HG03025 (cell line): ENCODE results near the gene EFCAB11.

Experiments
- ATAC-seq: cut with Tn5 transposase; IDR thresholded peaks from one replicate; pipeline ENCODE4 v1.9.1; 2021; ENCODE audit warnings: mild to moderate bottlenecking, moderate library complexity; ENCODE audit not compliant: unreplicated experiment, low FRiP score

The EFCAB11 gene

GRCh38 chr14:89954070-89955021 lies at the start of gene EFCAB11:
Gene EFCAB11 (minus strand): TSS chr14:89954730. CDS start chr14:89954660, 70 bp downstream.
- peak; percentile 83 for ATAC-seq

- no peak for ATAC-seq
Observed at GRCh38 chr14:90003526-90004307, 49.2 kb upstream of the EFCAB11 start.

- no peak for ATAC-seq
Observed at GRCh38 chr14:90000935-90001334, 46.4 kb upstream of the EFCAB11 start.

DNA sequence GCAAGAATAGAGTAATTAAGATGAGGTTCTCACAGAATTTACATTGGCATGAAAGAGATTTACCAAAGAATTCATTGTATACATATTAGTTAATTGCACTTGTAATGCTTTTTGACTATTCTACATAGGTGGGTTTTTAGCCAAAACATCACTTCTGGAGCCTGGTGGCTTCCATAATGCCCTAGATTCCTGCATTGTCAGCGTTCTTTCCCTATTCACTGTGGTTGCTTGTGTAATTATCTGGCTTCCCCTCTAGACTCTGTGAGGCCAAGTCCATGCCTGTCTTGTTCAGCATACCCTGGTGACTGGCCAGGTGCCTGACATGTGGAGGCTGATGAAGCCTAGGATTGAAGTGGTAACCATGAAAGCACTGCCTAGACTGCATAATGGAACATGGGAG lies 42.4 kb upstream of the EFCAB11 start:
- no peak for ATAC-seq

DNA sequence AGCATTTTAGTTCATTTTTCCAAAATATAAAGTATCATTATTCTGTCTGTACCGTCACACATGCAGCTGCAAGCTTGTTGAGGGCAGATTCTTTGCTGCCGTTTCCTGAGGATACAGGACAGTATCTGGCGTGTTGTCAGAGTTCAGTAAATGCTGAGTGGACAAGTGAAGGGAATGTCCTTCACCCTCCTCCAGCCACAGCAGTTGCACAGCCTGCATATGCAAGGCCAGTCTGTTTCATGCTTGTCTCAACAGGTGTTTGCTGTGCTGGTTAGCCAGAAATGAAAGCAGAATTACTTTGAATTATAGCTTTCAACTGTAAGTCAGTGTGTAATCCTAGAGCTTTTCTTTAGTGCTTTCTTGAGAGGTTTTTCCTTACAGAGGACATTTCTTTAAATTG lies 37.7 kb upstream of the EFCAB11 start:
- no peak for ATAC-seq

GRCh38 chr14:89990623-89991275 lies 36.2 kb upstream of the EFCAB11 start:
- ATAC-seq = no peak

- ATAC-seq = no peak
Observed at GRCh38 chr14:89990218-89990617, 35.7 kb upstream of the EFCAB11 start.

GRCh38 chr14:89988787-89989186 lies 34.3 kb upstream of the EFCAB11 start:
- no peak for ATAC-seq

DNA sequence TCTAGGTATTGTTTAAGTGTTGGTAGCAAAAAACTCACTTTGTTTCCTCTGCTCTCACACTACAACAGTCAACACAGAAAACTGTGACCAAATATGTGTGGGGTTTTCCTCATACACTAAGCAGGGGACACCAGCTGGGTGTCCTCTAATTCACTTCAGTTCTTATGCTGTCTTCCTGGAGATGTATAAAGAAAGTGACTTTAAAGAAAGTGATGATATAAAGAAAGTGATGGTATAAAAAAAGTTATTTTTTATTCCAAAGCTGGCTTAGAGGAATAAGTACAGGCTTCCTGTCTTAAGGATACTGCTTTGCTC lies 32.6 kb upstream of the EFCAB11 start:
- ATAC-seq = no peak

DNA sequence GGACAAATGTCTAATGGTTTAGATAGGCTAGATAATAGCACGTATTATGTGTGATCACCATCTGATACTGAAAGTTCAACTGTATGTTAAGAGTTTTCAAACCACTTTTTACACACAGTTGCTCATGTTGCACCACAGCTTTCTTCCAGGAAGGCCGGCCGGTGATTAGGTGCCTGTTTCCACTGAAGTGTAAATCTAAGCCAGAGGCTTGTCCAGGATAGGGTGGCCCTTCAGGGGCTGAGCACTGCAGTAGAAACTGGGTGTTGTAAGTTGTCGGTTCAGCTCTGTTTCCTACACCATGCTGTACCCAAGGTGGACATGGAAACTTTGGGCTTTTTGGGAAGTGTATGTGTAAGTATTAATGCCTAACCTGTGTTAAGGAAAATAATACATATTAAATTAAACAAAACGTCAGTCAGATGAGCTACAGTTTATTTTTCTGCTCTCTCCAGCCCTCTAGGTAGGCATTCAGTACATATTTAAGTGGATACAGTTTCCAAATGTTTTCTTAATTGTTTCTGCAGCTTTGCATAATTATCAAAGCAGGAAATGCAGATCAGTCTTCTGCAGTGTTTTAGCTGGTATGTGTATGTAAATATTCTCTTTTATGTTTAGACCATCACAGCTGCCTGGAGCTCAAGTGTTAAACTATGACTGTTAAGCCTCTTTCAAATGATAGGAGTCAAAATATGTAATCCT lies 32.1 kb upstream of the EFCAB11 start:
- ATAC-seq = no peak

- peak; percentile 76 for ATAC-seq
Observed at GRCh38 chr14:89983375-89983774, 28.8 kb upstream of the EFCAB11 start.

- no peak for ATAC-seq
Observed at GRCh38 chr14:89978656-89979055, 24.1 kb upstream of the EFCAB11 start.

DNA sequence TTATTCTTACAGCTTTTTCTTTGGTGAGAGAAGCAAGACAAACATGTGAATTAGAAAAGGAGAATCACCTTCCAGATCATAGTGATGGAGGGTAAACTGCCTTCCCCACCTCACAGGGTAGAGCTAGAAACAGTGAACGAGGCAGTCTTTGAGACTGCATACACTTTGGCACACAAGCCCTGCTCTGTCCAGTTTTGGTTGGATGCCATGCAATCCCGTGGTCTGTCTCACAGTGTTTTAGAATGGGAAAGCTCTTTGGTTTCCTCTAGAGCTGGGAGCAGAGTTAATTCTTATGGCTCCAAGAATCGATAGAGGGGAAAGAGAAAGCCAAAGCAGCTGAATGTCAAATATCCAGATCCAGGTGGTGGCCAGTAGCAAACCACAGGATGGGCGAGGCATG lies 23.1 kb upstream of the EFCAB11 start:
- ATAC-seq = no peak

GRCh38 chr14:89973234-89973823 lies 18.8 kb upstream of the EFCAB11 start:
- no peak for ATAC-seq

- no peak for ATAC-seq
Observed at GRCh38 chr14:89965839-89966238, 11.3 kb upstream of the EFCAB11 start.

DNA sequence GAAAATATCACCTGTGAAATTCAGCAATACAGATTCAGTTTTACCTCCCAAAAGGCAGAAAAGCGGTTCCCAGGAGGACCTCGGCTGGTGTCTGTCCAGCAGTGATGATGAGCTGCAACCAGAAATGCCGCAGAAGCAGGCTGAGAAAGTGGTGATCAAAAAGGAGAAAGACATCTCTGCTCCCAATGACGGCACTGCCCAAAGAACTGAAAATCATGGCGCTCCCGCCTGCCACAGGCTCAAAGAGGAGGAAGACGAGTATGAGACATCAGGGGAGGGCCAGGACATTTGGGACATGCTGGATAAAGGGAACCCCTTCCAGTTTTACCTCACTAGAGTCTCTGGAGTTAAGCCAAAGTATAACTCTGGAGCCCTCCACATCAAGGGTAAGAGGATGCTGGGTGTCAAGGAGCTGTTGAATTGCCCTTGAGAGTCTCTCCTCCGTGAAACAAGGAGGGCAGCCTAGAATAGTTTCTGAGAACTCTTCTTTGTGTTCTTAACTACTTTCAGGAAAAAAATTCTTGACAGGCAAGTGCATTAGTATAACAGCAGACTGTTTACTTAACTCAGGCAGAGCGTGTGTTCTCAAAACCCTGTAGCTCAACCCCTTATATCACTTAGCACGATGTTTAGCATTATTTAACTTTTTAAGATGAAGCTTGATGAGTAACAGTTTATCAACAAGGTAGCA lies 8.9 kb upstream of the EFCAB11 start:
- ATAC-seq = no peak

GRCh38 chr14:89960914-89961313 lies 6.4 kb upstream of the EFCAB11 start:
- no peak for ATAC-seq

DNA sequence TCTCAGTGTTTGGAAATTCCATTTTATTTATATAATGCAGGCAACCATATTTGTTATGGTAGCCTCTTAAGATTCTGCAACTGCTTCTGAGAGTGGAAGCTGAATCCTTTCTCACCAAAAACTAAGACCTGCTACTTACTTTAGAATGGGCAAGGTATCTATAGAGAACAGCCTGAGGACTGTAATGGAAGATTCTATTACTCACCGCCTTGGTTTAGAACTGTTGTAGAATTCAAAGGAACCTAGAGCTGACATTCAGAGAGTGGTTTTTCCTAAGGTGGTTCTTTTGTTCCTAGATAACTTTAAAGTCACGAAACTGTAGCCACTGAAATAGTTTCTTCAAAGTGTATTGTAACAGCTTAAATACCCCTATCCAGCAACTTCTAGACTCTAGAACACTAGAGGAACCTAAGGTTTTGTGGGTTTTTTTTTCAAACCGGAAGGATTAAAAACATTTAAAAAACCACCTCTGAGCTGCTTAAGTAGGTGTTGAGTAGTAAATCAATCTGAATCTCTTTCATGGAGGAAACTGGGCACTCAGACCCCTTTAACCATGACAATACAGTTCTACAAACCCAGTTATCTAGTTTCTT lies 5.4 kb upstream of the EFCAB11 start:
- no peak for ATAC-seq

DNA sequence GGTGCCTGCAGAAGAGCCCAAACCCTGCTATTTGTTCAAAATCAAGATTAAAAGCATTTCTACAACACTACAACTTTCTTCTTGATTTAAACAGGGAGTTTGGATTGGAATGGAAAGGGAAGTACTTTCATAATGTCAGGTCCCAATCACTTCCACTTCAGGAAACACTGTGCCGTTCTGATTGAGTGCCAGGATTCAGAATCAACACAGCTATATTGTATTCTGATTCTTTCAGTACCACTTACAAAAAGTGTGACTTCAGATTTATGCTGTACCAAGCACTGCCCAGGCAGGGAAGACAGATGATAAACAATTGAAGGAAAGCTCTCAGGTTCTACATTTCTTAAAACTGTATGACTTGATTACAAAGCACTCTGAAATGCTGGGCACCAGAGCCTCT lies 4.4 kb upstream of the EFCAB11 start:
- ATAC-seq = no peak
